NCI-H1436 (cell line): ENCODE measurements around the gene XXYLT1.
A peak's percentile ranks its signal among the peaks of the same experiment; 100 is the strongest.

Experiments used
- DNase-seq: peaks from one replicate; lab custom pipeline; 2025; lab: John Stamatoyannopoulos, UW

Gene XXYLT1

GRCh38 chr3:195266428-195266827, 4.5 kb downstream of the XXYLT1 start:
- no peak for DNase-seq

DNA sequence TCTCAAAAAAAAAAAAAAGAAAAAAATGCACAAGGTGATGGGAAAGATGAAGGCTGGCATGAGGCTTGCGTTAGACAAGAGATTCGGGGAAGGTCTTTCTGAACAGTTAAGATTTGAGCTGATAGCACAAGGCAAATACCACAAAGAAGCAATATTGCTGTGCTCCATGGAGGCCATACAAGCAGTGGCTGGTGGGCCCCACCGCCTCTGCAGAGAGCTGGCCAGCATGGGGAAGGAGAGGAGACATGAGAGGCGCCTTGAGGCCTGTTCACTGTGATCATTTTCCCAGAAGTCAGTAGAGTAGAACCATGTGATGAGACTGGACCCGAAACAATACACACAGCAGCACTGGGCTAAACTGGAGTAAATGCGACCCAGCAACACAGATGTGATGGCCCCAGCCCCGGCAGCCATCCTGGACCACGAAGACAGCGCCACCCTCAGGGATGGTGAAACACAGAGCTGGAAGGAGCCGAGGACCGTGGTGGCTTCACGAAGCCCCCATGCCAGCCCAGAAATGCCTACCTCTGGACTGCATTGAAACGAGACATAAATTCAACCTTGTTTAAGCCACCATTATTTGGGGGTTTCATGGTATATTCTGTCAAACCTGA, 5.5 kb downstream of the XXYLT1 start:
- no peak for DNase-seq

DNA sequence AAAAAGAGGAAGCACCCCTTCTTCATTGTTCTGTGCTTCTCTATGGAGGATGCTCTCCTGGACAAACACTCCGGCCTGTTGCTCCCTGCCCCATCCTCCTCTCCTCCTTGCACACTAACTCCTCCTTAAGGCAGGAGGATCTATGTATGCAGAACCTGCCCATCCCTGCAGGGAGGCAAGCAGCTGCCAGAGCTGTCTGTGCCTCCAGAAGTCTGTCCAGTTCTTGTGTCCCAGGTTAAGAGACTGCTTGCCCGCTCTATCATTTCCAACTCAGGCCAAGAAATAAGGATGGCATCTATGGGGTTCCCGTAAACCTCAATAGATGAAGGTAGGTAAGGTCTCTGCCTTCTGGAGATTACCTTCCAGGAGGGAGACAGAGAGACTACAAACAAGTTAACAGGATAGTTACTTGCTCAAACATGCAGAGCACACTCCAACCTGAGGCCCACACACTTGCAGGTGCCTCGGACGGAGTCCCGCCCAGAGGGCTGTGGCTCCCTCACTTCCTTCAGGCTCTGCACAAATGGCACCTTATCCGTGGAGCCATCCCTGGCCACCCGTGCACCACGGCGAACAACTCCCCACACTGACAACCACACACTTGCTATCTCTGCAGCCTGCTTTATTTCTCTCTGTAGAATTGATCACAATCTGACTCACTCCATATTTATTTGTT, 6.9 kb downstream of the XXYLT1 start:
- DNase-seq = no peak

DNA sequence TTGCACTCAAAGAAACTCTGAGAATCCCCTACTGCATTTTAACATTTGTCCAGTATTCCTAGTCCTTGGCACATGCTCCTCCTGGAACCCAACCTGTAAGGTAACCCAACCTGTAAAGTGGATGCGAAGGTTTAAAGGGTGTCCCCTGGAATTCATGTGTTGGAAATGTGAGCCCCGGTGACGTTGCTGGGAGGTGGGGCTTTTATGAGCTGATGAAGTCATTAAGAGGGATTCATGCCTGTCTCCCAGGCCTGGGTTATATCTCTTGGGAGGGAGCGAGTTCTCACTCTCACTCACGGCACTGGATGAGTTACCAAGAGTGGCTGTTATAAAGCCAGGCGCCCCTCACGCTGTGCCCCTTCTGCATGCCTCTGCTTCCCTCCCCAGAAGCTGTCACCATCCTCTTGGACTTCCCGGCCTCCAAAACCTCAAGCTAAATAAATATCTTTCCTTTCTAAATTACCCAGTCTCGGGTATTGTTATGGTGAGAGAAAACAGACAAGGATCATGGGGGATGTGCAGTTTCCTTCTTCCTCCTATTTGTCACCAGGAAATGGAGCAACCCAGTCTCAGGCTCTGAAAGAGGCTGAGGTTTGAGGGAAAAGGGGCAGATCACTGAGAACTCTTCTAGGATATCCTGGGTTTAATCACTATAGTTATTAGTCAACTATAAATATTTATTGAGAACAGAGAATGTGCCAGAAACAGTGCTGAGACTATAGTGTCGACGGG, 7.6 kb downstream of the XXYLT1 start:
- DNase-seq = no peak

GRCh38 chr3:195261925-195262324, 9.0 kb downstream of the XXYLT1 start:
- DNase-seq = no peak

- DNase-seq = no peak
Observed at GRCh38 chr3:195260280-195260905, 10.6 kb downstream of the XXYLT1 start.

GRCh38 chr3:195259475-195260279, 11.3 kb downstream of the XXYLT1 start:
- peak; percentile 92 for DNase-seq

DNA sequence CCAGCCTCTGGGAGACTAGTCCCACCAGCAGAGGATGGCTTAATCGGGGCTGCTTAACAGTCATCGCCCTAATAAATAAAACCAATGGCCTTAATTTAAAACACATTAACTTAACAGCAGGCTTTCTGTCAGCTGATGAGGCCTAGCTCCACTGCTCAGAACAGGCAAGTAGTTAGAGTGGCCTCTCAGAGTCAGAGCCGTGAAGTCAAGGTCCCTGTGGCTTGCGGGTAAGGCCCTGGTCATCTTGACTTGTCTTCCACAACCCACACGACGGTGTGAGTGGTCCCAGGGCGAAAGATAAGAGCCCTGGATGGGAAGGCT, 11.8 kb downstream of the XXYLT1 start:
- DNase-seq = no peak

- no peak for DNase-seq
Observed at GRCh38 chr3:195258449-195259153, 12.4 kb downstream of the XXYLT1 start.

GRCh38 chr3:195257454-195258448, 13.2 kb downstream of the XXYLT1 start:
- no peak for DNase-seq

- DNase-seq = no peak
Observed at GRCh38 chr3:195256639-195257453, 14.1 kb downstream of the XXYLT1 start.

DNA sequence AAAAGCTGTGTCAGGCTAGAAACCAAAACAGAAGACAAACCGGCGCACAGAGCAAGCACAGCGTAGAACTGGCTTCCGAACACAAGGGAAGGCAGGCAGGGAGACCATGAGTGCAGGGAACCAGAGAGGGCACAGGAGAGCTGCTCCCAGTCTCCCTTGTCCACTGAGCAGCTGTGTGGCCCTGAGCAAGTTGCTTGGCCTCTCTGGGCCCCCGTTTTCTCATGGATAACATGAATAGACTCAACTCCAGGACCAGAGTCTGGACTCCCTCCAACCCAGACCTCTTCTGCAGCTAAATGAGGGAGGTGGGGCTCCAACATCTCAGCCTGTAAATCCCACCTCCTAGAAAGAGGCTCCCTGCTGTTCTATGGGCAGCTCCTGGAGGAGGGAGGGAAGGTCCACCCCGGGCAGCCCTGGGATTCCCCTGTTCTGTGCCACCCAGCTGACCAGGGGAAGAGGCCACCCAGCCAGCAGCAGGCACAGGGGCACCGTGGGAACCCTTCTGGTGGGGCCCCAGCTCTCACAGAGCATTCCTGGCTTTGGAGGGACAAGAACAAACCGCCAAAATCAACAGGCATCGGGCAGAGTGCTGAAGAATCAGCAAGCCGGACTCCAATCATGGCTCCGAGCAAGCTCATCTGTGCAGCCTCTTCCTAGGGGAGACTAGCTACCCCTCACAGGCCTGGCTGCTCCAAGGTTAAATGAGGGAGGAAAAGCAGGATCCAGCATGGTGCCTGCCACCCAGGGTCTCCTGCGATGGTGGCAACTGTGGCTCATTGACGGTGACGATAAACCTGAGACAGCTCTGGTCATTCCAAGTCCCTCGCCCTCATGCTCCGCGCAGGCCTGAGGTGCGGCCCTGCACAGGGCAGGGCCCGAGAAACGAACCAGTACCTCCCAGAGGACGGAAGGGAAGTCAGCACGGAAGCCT, 15.1 kb downstream of the XXYLT1 start:
- no peak for DNase-seq

DNA sequence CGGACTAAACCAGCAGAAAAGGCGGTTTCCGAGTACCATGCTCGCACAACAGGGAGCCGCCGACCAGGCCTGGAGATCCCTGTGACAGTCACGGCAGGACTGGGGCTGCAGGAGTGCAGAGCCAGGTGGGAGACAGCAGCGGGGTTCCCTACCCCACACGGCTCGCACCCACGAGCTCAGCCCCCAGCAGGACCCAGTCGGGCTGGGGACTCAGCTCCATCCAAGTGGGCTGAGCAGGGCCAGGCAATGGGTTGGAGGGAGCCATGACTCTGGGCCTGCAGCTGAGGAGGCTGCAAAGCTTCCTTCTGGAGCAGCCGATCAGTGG, 15.8 kb downstream of the XXYLT1 start:
- no peak for DNase-seq

GRCh38 chr3:195254454-195255175, 16.3 kb downstream of the XXYLT1 start:
- no peak for DNase-seq

DNA sequence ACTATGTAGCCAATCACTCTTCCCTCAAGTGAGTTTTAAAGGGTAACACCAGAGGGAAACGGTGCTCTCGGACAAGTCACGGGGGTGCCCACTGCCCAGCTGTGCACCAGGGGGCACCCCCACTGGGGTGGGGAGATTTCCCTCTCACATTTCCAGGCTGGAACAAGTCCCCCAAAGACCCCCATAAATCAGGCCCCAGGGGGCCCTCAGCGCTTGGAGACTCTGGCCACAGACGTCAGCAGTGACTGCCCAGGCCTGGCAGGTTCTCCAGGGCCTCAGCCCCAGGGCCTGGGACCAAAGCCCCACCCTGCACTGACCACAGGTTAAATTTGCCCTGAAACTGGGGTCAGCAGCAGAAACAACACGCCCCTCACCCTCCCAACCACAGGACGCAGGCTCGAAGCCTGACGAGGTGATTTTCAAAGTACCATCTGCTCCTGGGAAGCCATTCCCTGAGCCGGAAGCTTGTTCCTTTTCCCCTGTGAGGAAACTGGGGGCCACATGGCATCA, 17.0 kb downstream of the XXYLT1 start:
- DNase-seq = no peak

DNA sequence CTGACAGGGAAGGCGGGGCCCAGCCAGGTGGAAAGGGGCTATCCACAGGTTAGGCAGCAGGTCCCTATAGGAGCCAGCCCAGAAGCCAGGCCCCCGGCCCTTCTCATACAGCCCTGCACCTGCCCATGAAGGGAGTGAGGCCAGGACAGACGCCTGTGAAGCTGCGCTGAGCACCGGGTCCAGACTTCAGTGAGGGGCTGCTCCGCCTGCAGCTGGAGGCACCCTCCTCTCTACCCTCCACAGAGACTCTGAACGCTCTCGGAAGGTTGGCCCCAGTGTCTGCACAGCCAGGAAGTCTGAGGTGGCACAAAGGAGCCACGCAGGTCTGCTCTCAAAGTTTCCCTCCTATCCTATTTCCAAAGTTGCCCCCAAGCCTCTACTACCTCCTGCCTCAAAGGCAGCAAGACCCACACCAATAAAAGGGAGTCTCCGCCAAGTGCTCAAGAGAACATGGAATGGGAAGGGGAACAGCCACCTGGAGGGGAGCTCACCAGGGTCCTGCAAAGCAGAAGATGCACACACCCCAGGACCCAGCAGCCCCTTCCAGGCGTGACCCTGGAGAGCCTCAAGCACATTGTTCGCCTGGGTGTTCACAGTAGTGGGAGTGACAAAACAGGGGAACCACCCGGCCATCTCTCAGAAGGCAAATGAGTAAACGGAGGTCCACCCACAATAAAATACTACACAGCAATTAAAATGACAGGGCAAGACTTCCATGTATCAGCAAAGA, 19.5 kb downstream of the XXYLT1 start:
- DNase-seq = no peak
